Measurements from ENCODE around the gene CDRT4. TPM values are rescaled to one million over a fixed set of nuclear protein-coding genes. Genes with fewer than 3 reads are reported as not detected.

Gene CDRT4
- total RNA-seq, 1 donor from 2014 or later = 9.1 TPM

DNA sequence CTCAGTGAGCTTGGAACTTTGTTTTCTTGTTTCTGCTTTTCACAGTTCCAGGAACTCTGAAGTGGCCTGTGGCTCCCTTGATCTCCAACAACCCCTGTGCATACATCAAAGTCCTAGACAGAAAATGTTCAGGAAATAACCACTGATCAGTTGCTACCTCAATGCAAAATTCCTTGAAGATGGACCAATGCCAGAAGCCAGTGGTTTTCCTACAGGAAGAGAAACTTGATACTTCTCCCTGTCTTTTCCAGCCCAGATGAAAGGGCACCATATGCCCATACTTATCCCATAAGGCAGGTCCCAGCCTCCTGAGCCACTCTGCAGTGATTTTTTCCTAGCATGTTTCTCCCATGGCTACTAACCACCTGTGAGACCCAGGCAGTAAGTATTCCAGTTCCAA is 12.3 kb upstream of the CDRT4 start:
- TF ChIP-seq, protein P1, sequence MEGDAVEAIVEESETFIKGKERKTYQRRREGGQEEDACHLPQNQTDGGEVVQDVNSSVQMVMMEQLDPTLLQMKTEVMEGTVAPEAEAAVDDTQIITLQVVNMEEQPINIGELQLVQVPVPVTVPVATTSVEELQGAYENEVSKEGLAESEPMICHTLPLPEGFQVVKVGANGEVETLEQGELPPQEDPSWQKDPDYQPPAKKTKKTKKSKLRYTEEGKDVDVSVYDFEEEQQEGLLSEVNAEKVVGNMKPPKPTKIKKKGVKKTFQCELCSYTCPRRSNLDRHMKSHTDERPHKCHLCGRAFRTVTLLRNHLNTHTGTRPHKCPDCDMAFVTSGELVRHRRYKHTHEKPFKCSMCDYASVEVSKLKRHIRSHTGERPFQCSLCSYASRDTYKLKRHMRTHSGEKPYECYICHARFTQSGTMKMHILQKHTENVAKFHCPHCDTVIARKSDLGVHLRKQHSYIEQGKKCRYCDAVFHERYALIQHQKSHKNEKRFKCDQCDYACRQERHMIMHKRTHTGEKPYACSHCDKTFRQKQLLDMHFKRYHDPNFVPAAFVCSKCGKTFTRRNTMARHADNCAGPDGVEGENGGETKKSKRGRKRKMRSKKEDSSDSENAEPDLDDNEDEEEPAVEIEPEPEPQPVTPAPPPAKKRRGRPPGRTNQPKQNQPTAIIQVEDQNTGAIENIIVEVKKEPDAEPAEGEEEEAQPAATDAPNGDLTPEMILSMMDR (IDR thresholded peaks at IDR 0.05) = no peak
- H3K27ac Mint-ChIP-seq (ENCODE audit: unreplicated experiment) = no peak overlapping the region
- H3K9me3 Mint-ChIP-seq (ENCODE audit: low read depth) = no peaks in the 10 kb centered on the region
- H3K4me3 Mint-ChIP-seq (ENCODE audit: unreplicated experiment) = no peak overlapping the region
- no peak for DNase-seq (ENCODE audit: low spot score)
- H3K36me3 Mint-ChIP-seq (ENCODE audit: low read depth) = peaks cover 5% of the 10 kb centered on the region
- peaks cover 20% of the 10 kb centered on the region for H3K4me1 Mint-ChIP-seq (ENCODE audit: low read depth)
- H3K27me3 Mint-ChIP-seq (ENCODE audit: low read depth) = no peaks in the 10 kb centered on the region

DNA sequence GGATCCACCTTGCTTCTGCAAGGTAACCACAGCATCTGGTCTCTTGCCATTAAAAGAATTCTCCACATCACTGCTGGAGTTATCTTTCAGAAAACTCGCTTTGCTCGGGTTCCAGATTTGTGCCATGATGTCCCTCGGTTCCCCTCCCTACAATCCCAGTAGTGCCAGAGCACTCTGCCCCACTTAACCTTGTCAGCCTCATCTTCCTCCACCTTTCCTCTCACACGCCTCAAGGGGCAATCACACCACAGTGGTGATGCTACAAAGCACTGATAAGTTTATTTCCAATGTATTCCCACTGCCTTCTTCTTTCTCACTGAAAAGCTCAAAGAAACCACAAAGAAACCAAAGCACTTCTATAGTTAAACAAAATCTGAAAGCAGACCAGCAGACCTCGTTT is 11.4 kb upstream of the CDRT4 start:
- Mint-ChIP-seq H3K4me3 (ENCODE audit: unreplicated experiment) (no peak overlapping the region), H3K4me1 (ENCODE audit: low read depth) (peaks cover 20% of the 10 kb centered on the region), H3K27me3 (ENCODE audit: low read depth) (no peaks in the 10 kb centered on the region), H3K9me3 (ENCODE audit: low read depth) (no peaks in the 10 kb centered on the region), H3K27ac (ENCODE audit: unreplicated experiment) (no peak overlapping the region), H3K36me3 (ENCODE audit: low read depth) (peaks cover 7% of the 10 kb centered on the region)
- DNase-seq (ENCODE audit: low spot score) = no peak
- TF ChIP-seq, protein P1 (IDR thresholded peaks at IDR 0.05) = no peak

DNA sequence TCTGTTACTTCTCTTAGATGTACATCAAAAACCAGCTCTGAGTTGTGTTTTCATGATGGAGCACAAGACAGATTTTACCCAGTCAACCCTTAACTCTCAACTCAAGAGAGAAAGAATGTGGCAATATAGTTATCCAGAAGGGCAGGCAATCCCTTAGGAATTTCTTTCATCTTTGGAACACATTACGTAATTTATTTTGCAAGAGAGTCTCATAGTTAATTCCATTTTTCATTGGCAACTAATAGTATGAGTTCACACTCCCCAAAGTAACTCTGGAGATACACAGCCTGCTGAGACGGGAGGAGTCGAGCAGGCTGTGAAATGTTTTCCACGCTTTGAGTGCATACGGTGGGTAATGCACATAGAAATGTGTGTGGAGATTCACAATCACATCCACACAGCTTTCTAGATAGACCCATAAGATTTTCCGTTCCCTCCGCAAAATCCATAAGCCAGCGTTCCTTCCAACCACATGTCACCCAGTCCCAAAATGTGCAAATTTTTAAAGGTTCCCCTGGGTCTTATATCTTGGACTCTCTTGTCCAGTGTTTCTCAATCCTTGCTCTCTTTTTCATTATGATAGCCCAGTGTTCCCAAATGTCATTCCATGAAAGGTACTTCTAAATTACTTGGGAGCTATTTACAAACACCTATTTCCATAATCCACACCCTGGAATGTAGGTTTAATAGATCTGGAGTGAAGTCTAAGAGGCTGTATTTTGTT is 8.4 kb upstream of the CDRT4 start:
- Mint-ChIP-seq H3K4me3 (ENCODE audit: unreplicated experiment) (no peak overlapping the region), H3K9me3 (ENCODE audit: low read depth) (no peaks in the 10 kb centered on the region), H3K27ac (ENCODE audit: unreplicated experiment) (peak overlapping the region; percentile 14), H3K27me3 (ENCODE audit: low read depth) (no peaks in the 10 kb centered on the region), H3K36me3 (ENCODE audit: low read depth) (peaks cover 6% of the 10 kb centered on the region), H3K4me1 (ENCODE audit: low read depth) (peaks cover 14% of the 10 kb centered on the region)
- TF ChIP-seq, protein P1 (IDR thresholded peaks at IDR 0.05) = no peak
- DNase-seq (ENCODE audit: low spot score) = no peak

DNA sequence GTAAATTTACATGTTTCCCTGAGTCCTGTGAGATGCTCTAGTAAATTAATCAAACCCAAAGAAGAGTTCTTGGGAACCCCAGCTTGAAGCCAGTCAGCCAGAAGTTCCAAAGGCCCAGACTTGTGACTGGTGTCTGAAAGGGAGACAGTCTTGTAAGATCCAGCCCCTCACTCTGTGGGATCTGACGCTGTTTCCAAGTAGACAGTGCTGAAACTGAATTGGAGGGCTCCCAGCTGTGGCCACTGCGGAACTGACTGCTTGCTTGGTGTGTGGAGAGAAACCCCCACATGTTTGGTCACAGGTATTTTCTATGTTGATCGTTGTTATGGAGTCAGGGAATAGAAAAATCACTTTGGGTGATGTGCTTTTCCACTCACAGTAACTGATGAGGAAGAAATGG is 5.5 kb upstream of the CDRT4 start:
- no peak overlapping the region for H3K27ac Mint-ChIP-seq (ENCODE audit: unreplicated experiment)
- TF ChIP-seq, protein P1 (IDR thresholded peaks at IDR 0.05) = no peak
- H3K36me3 Mint-ChIP-seq (ENCODE audit: low read depth) = peaks cover 6% of the 10 kb centered on the region
- H3K4me3 Mint-ChIP-seq (ENCODE audit: unreplicated experiment) = no peak overlapping the region
- peaks cover 35% of the 10 kb centered on the region for H3K4me1 Mint-ChIP-seq (ENCODE audit: low read depth)
- H3K27me3 Mint-ChIP-seq (ENCODE audit: low read depth) = no peaks in the 10 kb centered on the region
- H3K9me3 Mint-ChIP-seq (ENCODE audit: low read depth) = no peaks in the 10 kb centered on the region
- no peak for DNase-seq (ENCODE audit: low spot score)

DNA sequence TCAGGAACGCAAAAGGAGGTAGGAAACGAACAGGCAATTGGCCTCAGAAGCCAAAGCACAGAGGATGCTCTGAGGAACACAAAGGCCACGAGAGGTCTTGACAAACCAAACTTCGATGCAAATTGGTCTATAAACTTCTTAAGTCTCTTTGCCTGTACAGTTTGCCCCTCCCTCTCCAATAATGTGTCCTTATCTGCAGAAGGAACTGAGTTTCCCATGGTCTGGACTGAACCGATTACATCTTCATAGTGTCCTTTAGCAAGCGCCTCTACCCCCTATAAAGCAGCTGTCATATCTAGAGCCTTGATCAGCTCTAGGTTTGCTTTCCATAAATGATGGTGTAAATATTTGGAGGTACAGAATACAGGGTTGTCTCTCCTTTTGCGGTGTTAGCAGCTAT is 3.1 kb upstream of the CDRT4 start:
- H3K36me3 Mint-ChIP-seq (ENCODE audit: low read depth) = peaks cover 6% of the 10 kb centered on the region
- no peak for DNase-seq (ENCODE audit: low spot score)
- H3K27ac Mint-ChIP-seq (ENCODE audit: unreplicated experiment) = no peak overlapping the region
- H3K4me3 Mint-ChIP-seq (ENCODE audit: unreplicated experiment) = no peak overlapping the region
- no peaks in the 10 kb centered on the region for H3K9me3 Mint-ChIP-seq (ENCODE audit: low read depth)
- no peaks in the 10 kb centered on the region for H3K27me3 Mint-ChIP-seq (ENCODE audit: low read depth)
- TF ChIP-seq, protein P1 (IDR thresholded peaks at IDR 0.05) = no peak
- H3K4me1 Mint-ChIP-seq (ENCODE audit: low read depth) = peaks cover 32% of the 10 kb centered on the region

Measured in chondrocyte (in vitro differentiated cells).